Right atrium auricular region (tissue), 2 donors: ENCODE results near the gene HSH2D. TPM values are rescaled to one million over a fixed set of nuclear protein-coding genes. Genes with fewer than 3 reads are reported as not detected.
"Not testable (repeated sequence)": the region's sequence is repeated elsewhere in the genome, so short reads cannot be mapped to it uniquely, and the experiment has no call there.

Experiments used
- DNase-seq: peaks from one replicate; pipeline ENCODE4 v3.0.0-alpha.2; 2019; ENCODE audit warnings: low spot score
- H3K27ac ChIP-seq, 2 donors: fragments of 200-600 bp; sonication (generic); 1 replicate in 1 of 2; 2 replicates in 1 of 2; pipeline ENCODE4 v1.5.1; 2016 to 2019
- H3K27me3 ChIP-seq, 2 donors: fragments of 200-600 bp; sonication (generic); one replicate each; pipeline versions ENCODE4 v1.5.1 to v1.6.0; 2017 to 2019
- H3K36me3 ChIP-seq: fragments of 200-600 bp; sonication (generic); one replicate; pipeline ENCODE4 v1.5.1; 2016
- H3K4me1 ChIP-seq, 2 donors: fragments of 200-600 bp; sonication (generic); one replicate each; pipeline versions ENCODE4 v1.5.1 to v1.6.0; 2017 to 2019
- H3K4me3 ChIP-seq, 2 donors: fragments of 200-600 bp; sonication (generic); 1 replicate in 1 of 2; 2 replicates in 1 of 2; pipeline ENCODE4 v1.5.1; 2017 to 2019; ENCODE audit warnings: mild to moderate bottlenecking in 1 of 2, moderate library complexity in 1 of 2
- H3K9me3 ChIP-seq, 2 donors: fragments of 200-600 bp; sonication (generic); one replicate each; pipeline ENCODE4 v1.5.1; 2019
- total RNA-seq, 2 donors: library from RNA; depleted of rRNA; stranded (reverse); fragments of >200 nt; gene quantifications; one replicate each; pipeline ENCODE4 v1.1.0, GENCODE V29; 2016
- TF ChIP-seq, protein P1 (sequence below), 2 donors: fragments of 200-600 bp; sonication (generic); IDR thresholded peaks; one replicate each; pipeline ENCODE4 v1.5.1; 2019; ENCODE audit warnings: antibody characterized with exemption in 2 of 2

Gene HSH2D
- total RNA-seq, 2 donors from 2014 or later = 1.1 TPM; not detected in 1

DNA sequence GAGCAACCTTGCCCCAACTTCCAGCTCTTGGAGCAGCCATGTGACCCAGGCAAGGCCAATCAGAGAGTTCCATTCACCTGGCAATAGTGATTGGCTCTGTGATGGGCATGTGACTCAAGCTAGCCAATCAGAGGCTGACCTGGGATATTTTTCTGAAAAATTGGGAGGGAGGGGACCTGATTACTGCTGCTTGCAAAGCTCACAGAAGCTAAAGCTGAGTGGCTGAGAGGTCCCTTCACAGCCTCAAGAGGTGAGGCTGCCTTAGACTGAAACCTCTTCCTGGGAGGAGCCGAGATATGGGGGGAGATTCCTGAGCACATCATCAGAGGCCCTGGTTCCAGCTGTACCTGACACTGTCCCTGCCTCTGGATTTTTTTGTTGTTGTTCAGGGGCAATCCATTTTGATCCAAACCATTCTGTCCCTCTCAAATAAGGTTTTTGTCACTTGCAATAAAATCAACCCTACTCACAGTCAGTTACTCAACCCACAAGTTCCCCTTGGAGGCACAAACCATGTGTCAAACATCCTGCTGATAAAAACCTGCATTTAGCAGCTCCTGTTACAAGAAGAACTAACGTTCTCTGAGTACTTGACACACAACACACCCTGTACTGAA lies 25.1 kb downstream of the HSH2D start:
- no peak for DNase-seq
- Histone ChIP-seq H3K9me3 (no peaks in the 10 kb centered on the region), H3K27ac (no peak overlapping the region), H3K4me3 (no peak overlapping the region), H3K27me3 (no peaks in the 10 kb centered on the region), H3K4me1 (no peaks in the 10 kb centered on the region), H3K36me3 (no peaks in the 10 kb centered on the region)
- TF ChIP-seq, protein P1, sequence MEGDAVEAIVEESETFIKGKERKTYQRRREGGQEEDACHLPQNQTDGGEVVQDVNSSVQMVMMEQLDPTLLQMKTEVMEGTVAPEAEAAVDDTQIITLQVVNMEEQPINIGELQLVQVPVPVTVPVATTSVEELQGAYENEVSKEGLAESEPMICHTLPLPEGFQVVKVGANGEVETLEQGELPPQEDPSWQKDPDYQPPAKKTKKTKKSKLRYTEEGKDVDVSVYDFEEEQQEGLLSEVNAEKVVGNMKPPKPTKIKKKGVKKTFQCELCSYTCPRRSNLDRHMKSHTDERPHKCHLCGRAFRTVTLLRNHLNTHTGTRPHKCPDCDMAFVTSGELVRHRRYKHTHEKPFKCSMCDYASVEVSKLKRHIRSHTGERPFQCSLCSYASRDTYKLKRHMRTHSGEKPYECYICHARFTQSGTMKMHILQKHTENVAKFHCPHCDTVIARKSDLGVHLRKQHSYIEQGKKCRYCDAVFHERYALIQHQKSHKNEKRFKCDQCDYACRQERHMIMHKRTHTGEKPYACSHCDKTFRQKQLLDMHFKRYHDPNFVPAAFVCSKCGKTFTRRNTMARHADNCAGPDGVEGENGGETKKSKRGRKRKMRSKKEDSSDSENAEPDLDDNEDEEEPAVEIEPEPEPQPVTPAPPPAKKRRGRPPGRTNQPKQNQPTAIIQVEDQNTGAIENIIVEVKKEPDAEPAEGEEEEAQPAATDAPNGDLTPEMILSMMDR (IDR thresholded peaks at IDR 0.05) = no peak

DNA sequence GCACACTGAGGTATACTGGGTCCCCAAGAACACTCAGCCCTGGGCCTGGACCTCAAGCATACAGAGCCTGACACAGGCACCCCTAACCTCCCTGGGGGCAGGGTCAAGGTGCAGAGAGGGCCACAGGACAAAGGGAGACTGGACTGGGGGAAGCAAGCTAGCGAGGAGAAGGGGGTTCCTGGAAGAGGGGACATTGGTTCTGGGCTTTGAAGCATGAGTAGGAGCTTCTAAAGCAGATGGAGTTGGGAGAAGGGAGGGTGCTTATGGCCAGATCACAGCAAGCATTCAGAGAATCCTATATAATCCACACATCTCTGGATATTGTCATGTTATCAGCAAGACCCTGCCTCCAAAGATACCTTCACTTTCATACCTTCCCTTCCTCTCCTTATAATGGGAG lies 26.6 kb downstream of the HSH2D start:
- no peak overlapping the region for H3K4me3 ChIP-seq
- H3K27me3 ChIP-seq = no peaks in the 10 kb centered on the region
- TF ChIP-seq, protein P1 (IDR thresholded peaks at IDR 0.05) = no peak
- H3K36me3 ChIP-seq = no peaks in the 10 kb centered on the region
- H3K27ac ChIP-seq = no peak overlapping the region
- no peak for DNase-seq
- H3K4me1 ChIP-seq = no peaks in the 10 kb centered on the region
- H3K9me3 ChIP-seq = peaks cover 0 to 3% of the 10 kb centered on the region in 2 donors

DNA sequence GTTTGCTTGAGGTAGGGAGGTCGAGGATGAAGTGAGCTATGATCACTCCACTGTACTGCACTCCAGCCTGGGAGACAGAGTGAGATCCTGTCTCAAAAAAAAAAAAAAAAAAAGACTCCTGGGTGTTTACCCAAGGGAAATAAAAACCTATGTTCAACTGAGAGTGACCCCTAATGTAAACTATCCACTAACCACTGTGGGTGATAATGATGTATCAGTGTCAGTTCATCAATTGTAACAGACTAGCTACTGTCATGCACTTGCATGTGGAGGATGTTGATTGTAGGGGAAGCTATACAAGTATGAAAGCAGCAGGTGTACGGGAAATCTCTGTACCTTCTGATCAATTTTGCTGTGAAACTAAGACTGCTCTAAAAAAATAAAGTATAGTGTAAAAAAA lies 32.5 kb downstream of the HSH2D start:
- DNase-seq = no peak
- Histone ChIP-seq H3K27ac (no peak overlapping the region), H3K4me3 (no peak overlapping the region), H3K36me3 (no peaks in the 10 kb centered on the region), H3K4me1 (no peaks in the 10 kb centered on the region), H3K9me3 (peaks cover 0 to 8% of the 10 kb centered on the region in 2 donors), H3K27me3 (no peaks in the 10 kb centered on the region)
- TF ChIP-seq, protein P1 (IDR thresholded peaks at IDR 0.05) = no peak

- not testable (repeated sequence) for H3K4me3 ChIP-seq, DNase-seq, H3K27me3 ChIP-seq, H3K36me3 ChIP-seq, H3K27ac ChIP-seq, H3K9me3 ChIP-seq, H3K4me1 ChIP-seq
Observed at GRCh38 chr19:16178866-16179265, 35.4 kb downstream of the HSH2D start.

- no peak for DNase-seq
- Histone ChIP-seq H3K4me1 (peaks cover 0 to 10% of the 10 kb centered on the region in 2 donors), H3K27me3 (no peaks in the 10 kb centered on the region), H3K4me3 (no peak overlapping the region), H3K27ac (no peak overlapping the region), H3K9me3 (peaks cover 0 to 2% of the 10 kb centered on the region in 2 donors), H3K36me3 (no peaks in the 10 kb centered on the region)
- TF ChIP-seq, protein P1 (IDR thresholded peaks at IDR 0.05) = no peak
Observed at GRCh38 chr19:16180611-16181010, 37.1 kb downstream of the HSH2D start.

DNA sequence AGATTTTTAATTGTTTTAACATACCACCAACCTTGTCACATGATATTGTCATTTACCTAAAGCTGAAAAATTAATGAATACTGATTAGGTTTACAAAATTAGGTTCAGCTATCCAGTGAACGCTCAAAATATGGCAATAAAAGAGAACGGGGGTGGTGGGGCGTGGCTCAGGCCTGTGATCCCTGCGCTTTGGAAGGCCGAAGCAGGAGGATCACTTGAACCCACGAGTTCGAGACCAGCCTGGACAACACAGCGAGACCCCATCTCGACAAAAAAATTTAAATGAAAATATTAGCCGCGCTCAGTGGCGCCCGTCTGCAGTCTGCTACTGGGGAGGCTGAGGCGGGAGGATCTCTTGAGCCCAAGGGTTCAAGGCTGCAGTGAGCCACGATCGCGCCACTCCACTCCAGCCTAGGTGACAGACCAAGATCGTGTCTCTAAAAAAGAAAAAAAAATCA lies 41.2 kb downstream of the HSH2D start:
- TF ChIP-seq, protein P1 (IDR thresholded peaks at IDR 0.05) = no peak
- Histone ChIP-seq H3K4me1 (peaks cover 0 to 23% of the 10 kb centered on the region in 2 donors), H3K27ac (peak overlapping the region; percentile 79 to 81), H3K4me3 (peak overlapping the region; percentile 82 to 98), H3K9me3 (no peaks in the 10 kb centered on the region), H3K36me3 (peaks cover under 1% of the 10 kb centered on the region), H3K27me3 (no peaks in the 10 kb centered on the region)
- no peak for DNase-seq
